ENCODE data around the gene NQO1. TPM values are rescaled to one million over a fixed set of nuclear protein-coding genes. Genes with fewer than 3 reads are reported as not detected.

The NQO1 gene
- polyA plus RNA-seq, 1 of the 3 experiments (the other 2 are of a cell fraction): 152 TPM

DNA sequence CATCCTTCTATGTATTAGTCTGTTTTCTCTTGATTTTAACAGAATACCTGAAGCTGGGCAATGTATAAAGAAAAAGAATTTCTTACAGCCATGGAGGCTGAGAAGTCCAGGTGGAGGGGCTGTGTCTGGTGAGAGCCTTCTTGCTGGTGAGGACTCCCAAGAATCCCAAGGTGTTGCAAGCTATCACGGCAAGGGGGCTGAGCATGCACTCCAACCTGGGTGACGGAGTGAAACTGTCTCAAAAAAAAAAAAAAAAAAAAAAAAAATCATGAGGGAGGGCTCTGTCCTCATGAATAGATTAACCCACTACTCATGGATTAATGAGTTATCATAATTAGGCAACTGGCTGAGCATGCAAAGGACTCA lies 19.4 kb downstream of the NQO1 start:
- H3K9ac ChIP-seq: no peak overlapping the region
- 88% methylated on average over 2 of the region's 2 CpGs for WGBS (ENCODE audit: low lambda C conversion rate)
- ChIA-PET POLR2A (interaction anchor here (1.5 kb wide), 1 partner anchor 47 kb away, joined by 4 read pairs; the partner anchor contains the start of gene NOB1), CTCF (interaction anchor here (0.8 kb wide), 1 partner anchor 48 kb away, joined by 3 read pairs; the partner anchor contains the start of gene NOB1)
- H3K4me1 ChIP-seq (ENCODE audit: control insufficient read depth in 1 of 2, insufficient read depth in 2 of 2, low read depth in 1 of 2, low read length in 1 of 2): peaks cover 0 to 5% of the 10 kb centered on the region in 2 experiments; a peak in 1 of 4 replicates
- no peaks in the 10 kb centered on the region for H3K9me3 ChIP-seq
- H4K20me1 ChIP-seq (ENCODE audit: insufficient read depth): no peaks in the 10 kb centered on the region
- no peaks in the 10 kb centered on the region for H3K27me3 ChIP-seq (ENCODE audit: insufficient read depth)
- H3K4me2 ChIP-seq: no peak overlapping the region
- H2AFZ ChIP-seq (ENCODE audit: low read depth): no peak overlapping the region
- peaks cover 49 to 56% of the 10 kb centered on the region in 2 experiments for H3K36me3 ChIP-seq (replicated peaks in 1 of 2; ENCODE audit: control insufficient read depth in 1 of 2, insufficient read depth in 2 of 2, low read length in 1 of 2)
- H3K9me2 ChIP-seq: no peaks in the 10 kb centered on the region
- peaks cover 15% of the 10 kb centered on the region for H3K79me2 ChIP-seq (ENCODE audit: insufficient read depth)
- peaks cover 38% of the 10 kb centered on the region for H3F3A ChIP-seq (replicated peaks; ENCODE audit: insufficient read depth)
- H3K4me3 ChIP-seq (ENCODE audit: low read depth in 2 of 2, low read length in 1 of 2): no peak overlapping the region
- peak overlapping the region in 1 of 2 experiments; percentile 12; a peak in 1 of 4 replicates for H3K27ac ChIP-seq (ENCODE audit: low read depth in 2 of 2, low read length in 1 of 2)
- DNase-seq: no peak
- TF ChIP-seq JUND (IDR thresholded peaks at IDR 0.05): no peak
- TF ChIP-seq, protein P1, sequence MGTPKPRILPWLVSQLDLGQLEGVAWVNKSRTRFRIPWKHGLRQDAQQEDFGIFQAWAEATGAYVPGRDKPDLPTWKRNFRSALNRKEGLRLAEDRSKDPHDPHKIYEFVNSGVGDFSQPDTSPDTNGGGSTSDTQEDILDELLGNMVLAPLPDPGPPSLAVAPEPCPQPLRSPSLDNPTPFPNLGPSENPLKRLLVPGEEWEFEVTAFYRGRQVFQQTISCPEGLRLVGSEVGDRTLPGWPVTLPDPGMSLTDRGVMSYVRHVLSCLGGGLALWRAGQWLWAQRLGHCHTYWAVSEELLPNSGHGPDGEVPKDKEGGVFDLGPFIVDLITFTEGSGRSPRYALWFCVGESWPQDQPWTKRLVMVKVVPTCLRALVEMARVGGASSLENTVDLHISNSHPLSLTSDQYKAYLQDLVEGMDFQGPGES (IDR thresholded peaks at IDR 0.05; ENCODE audit: low read depth, low read length): no peak
- TF ChIP-seq USF1 (IDR thresholded peaks at IDR 0.05; ENCODE audit: borderline replicate concordance, low read depth): no peak
- TF ChIP-seq YY1 (IDR thresholded peaks at IDR 0.05; ENCODE audit: low read depth): no peak
- no peak for TF ChIP-seq TAF1 (IDR thresholded peaks at IDR 0.05; ENCODE audit: borderline replicate concordance, low read depth, low read length)
- TF ChIP-seq FOSL2 (IDR thresholded peaks at IDR 0.05; ENCODE audit: borderline replicate concordance, low read depth): no peak
- no peak for TF ChIP-seq FOXM1 (IDR thresholded peaks at IDR 0.05; ENCODE audit: low read depth)
- TF ChIP-seq RCOR1 (IDR thresholded peaks at IDR 0.05; ENCODE audit: low read length): no peak
- TF ChIP-seq POLR2AphosphoS5 (IDR thresholded peaks at IDR 0.05; ENCODE audit: low read depth, low read length): no peak
- no peak for TF ChIP-seq GABPA (IDR thresholded peaks at IDR 0.05; ENCODE audit: low read depth)
- TF ChIP-seq, protein P2, sequence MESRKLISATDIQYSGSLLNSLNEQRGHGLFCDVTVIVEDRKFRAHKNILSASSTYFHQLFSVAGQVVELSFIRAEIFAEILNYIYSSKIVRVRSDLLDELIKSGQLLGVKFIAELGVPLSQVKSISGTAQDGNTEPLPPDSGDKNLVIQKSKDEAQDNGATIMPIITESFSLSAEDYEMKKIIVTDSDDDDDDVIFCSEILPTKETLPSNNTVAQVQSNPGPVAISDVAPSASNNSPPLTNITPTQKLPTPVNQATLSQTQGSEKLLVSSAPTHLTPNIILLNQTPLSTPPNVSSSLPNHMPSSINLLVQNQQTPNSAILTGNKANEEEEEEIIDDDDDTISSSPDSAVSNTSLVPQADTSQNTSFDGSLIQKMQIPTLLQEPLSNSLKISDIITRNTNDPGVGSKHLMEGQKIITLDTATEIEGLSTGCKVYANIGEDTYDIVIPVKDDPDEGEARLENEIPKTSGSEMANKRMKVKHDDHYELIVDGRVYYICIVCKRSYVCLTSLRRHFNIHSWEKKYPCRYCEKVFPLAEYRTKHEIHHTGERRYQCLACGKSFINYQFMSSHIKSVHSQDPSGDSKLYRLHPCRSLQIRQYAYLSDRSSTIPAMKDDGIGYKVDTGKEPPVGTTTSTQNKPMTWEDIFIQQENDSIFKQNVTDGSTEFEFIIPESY (IDR thresholded peaks at IDR 0.05; ENCODE audit: borderline replicate concordance, low read depth): no peak
- no peak for TF ChIP-seq SMC3 (IDR thresholded peaks at IDR 0.05; ENCODE audit: low read depth, low read length)

DNA sequence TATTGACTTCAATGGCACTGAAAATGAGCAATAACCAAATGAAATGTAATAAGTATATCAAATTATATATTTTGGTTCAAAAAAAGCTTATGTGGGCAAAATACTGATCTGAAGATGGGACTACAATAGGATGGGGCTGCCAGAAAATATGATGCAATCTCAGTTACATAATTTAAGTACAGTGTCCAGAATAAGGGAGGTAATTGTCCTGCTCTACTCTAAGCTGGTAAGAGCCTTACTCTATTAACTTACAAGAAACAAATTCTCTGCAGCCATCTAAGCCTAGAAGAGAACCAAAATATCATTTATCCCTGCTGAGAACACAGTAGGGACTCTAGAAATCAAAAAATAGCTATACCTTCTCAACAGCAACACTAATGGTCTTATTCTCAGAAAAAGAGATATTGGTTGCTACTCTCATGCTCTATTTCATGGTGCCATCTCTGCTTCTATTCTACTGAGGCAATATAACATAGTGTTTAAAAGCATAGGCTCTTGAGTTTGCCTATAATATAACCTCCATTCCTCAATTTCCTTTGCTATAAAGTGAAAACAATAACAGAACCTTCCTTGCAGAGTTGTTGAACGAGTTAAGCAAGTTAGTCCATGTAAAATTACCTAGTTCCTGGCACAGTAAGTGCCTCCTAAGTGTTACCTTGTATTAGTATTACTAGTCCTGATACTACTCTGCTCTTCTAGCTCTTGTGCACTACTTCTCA lies 19.9 kb downstream of the NQO1 start:
- POLR2A ChIA-PET: interaction anchor here (1.5 kb wide), 1 partner anchor 48 kb away, joined by 4 read pairs; the partner anchor contains the start of gene NOB1
- no peak for DNase-seq
- Histone ChIP-seq H3K27ac (ENCODE audit: low read depth in 2 of 2, low read length in 1 of 2) (peak overlapping the region in 1 of 2 experiments; percentile 12; a peak in 1 of 4 replicates), H3K79me2 (ENCODE audit: insufficient read depth) (peaks cover 15% of the 10 kb centered on the region), H3K4me3 (ENCODE audit: low read depth in 2 of 2, low read length in 1 of 2) (no peak overlapping the region), H3K36me3 (replicated peaks in 1 of 2; ENCODE audit: control insufficient read depth in 1 of 2, insufficient read depth in 2 of 2, low read length in 1 of 2) (peaks cover 52 to 54% of the 10 kb centered on the region in 2 experiments), H2AFZ (ENCODE audit: low read depth) (no peak overlapping the region), H3K27me3 (ENCODE audit: insufficient read depth) (no peaks in the 10 kb centered on the region), H3K9me3 (no peaks in the 10 kb centered on the region), H4K20me1 (ENCODE audit: insufficient read depth) (no peaks in the 10 kb centered on the region), H3F3A (replicated peaks; ENCODE audit: insufficient read depth) (peaks cover 32% of the 10 kb centered on the region), H3K9me2 (no peaks in the 10 kb centered on the region), H3K4me2 (no peak overlapping the region), H3K4me1 (ENCODE audit: control insufficient read depth in 1 of 2, insufficient read depth in 2 of 2, low read depth in 1 of 2, low read length in 1 of 2) (peaks cover 0 to 5% of the 10 kb centered on the region in 2 experiments; a peak in 2 of 4 replicates), H3K9ac (no peak overlapping the region)
- WGBS (ENCODE audit: low lambda C conversion rate): 90% methylated on average over 1 of the region's 1 CpG
- CTCF ChIA-PET: interaction anchor here (0.8 kb wide), 1 partner anchor 48 kb away, joined by 3 read pairs; the partner anchor contains the start of gene NOB1
- no peak for TF ChIP-seq MXI1 (IDR thresholded peaks at IDR 0.05; ENCODE audit: low read depth, low read length)
- no peak for TF ChIP-seq FOXM1 (IDR thresholded peaks at IDR 0.05; ENCODE audit: low read depth)
- no peak for TF ChIP-seq TCF12 (IDR thresholded peaks at IDR 0.05)
- TF ChIP-seq USF1 (IDR thresholded peaks at IDR 0.05; ENCODE audit: borderline replicate concordance, low read depth): no peak
- TF ChIP-seq GABPA (IDR thresholded peaks at IDR 0.05; ENCODE audit: low read depth): no peak
- no peak for TF ChIP-seq SIN3A (IDR thresholded peaks at IDR 0.05; ENCODE audit: borderline replicate concordance, low read depth, low read length)
- no peak for TF ChIP-seq NRF1 (IDR thresholded peaks at IDR 0.05; ENCODE audit: low read depth, low read length)
- no peak for TF ChIP-seq EZH2phosphoT487 (IDR thresholded peaks at IDR 0.05; ENCODE audit: borderline replicate concordance, low read depth)
- TF ChIP-seq POLR2AphosphoS5 (IDR thresholded peaks at IDR 0.05; ENCODE audit: low read depth, low read length): no peak
- TF ChIP-seq, protein P3, sequence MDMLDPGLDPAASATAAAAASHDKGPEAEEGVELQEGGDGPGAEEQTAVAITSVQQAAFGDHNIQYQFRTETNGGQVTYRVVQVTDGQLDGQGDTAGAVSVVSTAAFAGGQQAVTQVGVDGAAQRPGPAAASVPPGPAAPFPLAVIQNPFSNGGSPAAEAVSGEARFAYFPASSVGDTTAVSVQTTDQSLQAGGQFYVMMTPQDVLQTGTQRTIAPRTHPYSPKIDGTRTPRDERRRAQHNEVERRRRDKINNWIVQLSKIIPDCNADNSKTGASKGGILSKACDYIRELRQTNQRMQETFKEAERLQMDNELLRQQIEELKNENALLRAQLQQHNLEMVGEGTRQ (IDR thresholded peaks at IDR 0.05; ENCODE audit: borderline replicate concordance, low read depth, low read length): no peak
- no peak for TF ChIP-seq PBX3 (IDR thresholded peaks at IDR 0.05)
- no peak for TF ChIP-seq TAF1 (IDR thresholded peaks at IDR 0.05; ENCODE audit: borderline replicate concordance, low read depth, low read length)
